Effector memory CD8-positive, alpha-beta T cell (primary cell): ENCODE measurements around the gene PGBD5.

Source experiments
- ATAC-seq: fragments of 150-1000 bp; cut with Tn5 transposase; replicated peaks from 2 replicates; pipeline ENCODE4 v1.10.0; 2021; ENCODE audit warnings: mild to moderate bottlenecking, moderate library complexity
- DNase-seq, 3 experiments: peaks; one replicate each; pipeline ENCODE4 v3.0.0; 2021
- H3K27ac Mint-ChIP-seq, 2 donors: one replicate each; pipeline ENCODE4 v1.8.0; 2022; ENCODE audit warnings: mild to moderate bottlenecking in 2 of 2, mixed read lengths in 2 of 2, moderate library complexity in 2 of 2
- H3K27me3 Mint-ChIP-seq, 2 donors: one replicate each; pipeline ENCODE4 v1.8.0; 2022; ENCODE audit warnings: mixed read lengths in 2 of 2
- H3K36me3 Mint-ChIP-seq: one replicate; pipeline ENCODE4 v1.8.0; 2022; ENCODE audit warnings: mild to moderate bottlenecking, moderate library complexity, mixed read lengths; ENCODE audit not compliant: insufficient read depth
- H3K4me1 Mint-ChIP-seq, 2 donors: one replicate each; pipeline ENCODE4 v1.8.0; 2022; ENCODE audit warnings: low read depth in 2 of 2, mixed read lengths in 2 of 2
- H3K4me3 Mint-ChIP-seq, 2 donors: one replicate each; pipeline ENCODE4 v1.8.0; 2022; ENCODE audit warnings: mild to moderate bottlenecking in 2 of 2, mixed read lengths in 2 of 2, moderate library complexity in 2 of 2
- H3K9me3 Mint-ChIP-seq, 2 donors: one replicate each; pipeline ENCODE4 v1.8.0; 2022; ENCODE audit warnings: mixed read lengths in 2 of 2

PGBD5 gene

DNA sequence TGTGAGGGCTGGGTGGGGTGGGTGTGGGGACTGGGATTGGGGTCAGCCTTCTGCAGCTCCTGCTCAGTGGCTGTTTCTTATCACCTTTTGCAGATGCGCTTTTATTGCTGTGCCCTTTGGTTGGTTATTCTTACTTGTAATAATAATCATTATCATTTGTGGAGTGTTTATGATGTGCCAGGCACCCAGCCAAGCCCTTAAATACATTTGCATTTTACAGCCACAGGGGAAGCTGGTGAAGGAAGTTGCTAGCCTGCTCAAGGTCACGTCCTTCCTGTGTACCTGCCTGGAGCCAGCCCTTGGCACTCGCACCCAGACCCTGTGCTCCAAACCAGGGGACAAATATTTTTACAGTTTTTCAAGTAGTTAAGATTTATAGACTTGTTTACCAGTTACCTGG lies 144.0 kb downstream of the PGBD5 start:
- DNase-seq (no peak), ATAC-seq (no peak)
- H3K4me3 Mint-ChIP-seq = no peak overlapping the region
- peaks cover 0 to 7% of the 10 kb centered on the region in 2 donors for H3K27me3 Mint-ChIP-seq
- peak overlapping the region in 1 of 2 donors; percentile 52 for H3K27ac Mint-ChIP-seq
- peaks cover 0 to 4% of the 10 kb centered on the region in 2 donors for H3K4me1 Mint-ChIP-seq
- peaks cover 23% of the 10 kb centered on the region for H3K36me3 Mint-ChIP-seq
- H3K9me3 Mint-ChIP-seq = no peaks in the 10 kb centered on the region

DNA sequence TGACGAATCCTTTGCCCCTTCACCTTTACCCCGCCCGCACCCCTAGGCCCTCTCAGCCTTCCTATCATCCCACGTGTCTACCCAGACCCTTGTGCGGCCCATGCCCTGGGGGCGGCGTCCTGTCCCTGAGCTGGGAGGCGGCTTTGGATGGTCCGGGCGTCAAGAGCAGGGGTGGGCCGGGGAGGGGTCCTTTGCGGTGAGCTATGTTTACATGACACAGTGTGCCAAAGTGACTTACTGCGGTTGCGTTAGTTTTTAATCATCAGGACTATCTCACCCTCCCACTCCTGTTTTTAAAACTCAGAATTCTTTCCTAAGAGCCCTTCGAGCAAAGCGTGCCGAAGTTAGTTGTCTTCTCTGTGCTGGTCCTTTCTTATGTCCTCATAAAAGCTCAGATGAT lies 144.6 kb downstream of the PGBD5 start:
- Mint-ChIP-seq H3K36me3 (peaks cover 29% of the 10 kb centered on the region), H3K4me1 (peaks cover 0 to 4% of the 10 kb centered on the region in 2 donors)
- no peak for ATAC-seq

DNA sequence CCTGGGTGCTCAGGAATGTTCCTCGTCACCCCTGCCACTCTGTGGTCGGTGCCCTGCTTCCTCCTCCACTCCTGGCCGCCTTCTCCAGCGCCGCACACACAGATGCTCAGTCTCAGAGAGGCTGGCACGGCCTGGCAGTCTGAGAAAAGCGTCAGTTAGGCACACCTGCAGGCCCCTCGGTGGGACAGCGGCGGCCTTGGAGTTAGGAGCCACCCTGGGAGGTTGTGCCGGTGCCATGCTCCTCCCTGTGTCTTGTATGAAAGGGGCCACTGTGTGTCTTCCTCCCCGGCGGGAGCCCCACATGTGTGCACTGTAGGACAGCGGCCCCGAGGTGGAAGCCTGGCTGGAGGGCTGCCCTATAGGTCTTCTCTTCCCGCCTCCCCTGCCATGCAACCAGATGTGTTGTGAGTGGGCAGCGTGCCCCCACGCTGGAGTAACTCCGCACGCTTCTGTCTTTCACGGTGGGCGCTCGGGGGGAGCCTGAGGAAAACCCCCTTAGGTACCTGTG lies 145.2 kb downstream of the PGBD5 start:
- H3K27ac Mint-ChIP-seq = no peak overlapping the region
- H3K27me3 Mint-ChIP-seq = no peaks in the 10 kb centered on the region
- no peak overlapping the region for H3K4me3 Mint-ChIP-seq
- peaks cover 31% of the 10 kb centered on the region for H3K36me3 Mint-ChIP-seq
- no peaks in the 10 kb centered on the region for H3K9me3 Mint-ChIP-seq
- ATAC-seq (no peak), DNase-seq (no peak)
- H3K4me1 Mint-ChIP-seq = peaks cover 0 to 4% of the 10 kb centered on the region in 2 donors

More for the DNA sequence above, 144.6 kb downstream of the PGBD5 start:
- Mint-ChIP-seq H3K9me3 (no peaks in the 10 kb centered on the region), H3K4me3 (no peak overlapping the region), H3K27me3 (peaks cover 0 to 1% of the 10 kb centered on the region in 2 donors), H3K27ac (peak overlapping the region in 1 of 2 donors; percentile 52)
- DNase-seq = no peak

DNA sequence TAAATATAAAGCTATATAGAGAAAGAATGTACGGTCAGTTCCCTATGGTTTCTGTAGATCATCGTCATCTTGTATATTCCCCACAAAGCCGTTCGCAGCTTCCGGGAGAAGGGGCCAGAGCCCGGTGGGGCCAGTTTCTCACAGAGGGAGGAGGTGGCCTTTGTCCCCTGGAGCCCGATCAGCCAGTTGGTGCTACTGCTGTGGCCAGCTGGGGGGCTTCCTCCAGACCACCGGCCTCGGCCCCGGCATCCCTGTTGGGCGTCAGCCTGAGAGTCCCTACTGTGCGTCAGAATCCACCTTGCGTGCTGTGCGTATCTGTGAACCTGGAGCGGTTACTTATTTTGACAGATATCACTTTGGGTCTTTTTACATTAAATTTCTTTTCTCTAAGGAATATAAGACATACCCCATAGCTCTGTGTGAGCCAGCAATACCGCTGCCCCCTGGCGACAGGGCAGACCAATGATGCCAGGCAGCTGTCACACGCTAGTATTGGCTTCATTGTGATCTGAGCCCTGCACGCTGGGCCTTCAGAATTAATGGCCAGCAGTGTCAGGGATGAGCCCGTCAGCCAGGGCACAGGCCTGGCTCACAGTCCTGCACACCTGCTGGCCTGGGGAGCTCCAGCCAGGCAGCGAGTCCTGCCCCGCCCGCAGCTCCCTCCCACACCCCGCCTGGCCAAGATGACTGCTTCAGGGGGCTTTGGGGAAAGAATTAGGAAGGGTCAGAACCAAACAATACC lies 145.9 kb downstream of the PGBD5 start:
- Mint-ChIP-seq H3K4me3 (no peak overlapping the region), H3K27me3 (no peaks in the 10 kb centered on the region), H3K36me3 (peaks cover 31% of the 10 kb centered on the region), H3K27ac (peak overlapping the region in 1 of 2 donors; percentile 38), H3K9me3 (no peaks in the 10 kb centered on the region), H3K4me1 (peaks cover 0 to 4% of the 10 kb centered on the region in 2 donors)
- DNase-seq (no peak), ATAC-seq (no peak)

DNA sequence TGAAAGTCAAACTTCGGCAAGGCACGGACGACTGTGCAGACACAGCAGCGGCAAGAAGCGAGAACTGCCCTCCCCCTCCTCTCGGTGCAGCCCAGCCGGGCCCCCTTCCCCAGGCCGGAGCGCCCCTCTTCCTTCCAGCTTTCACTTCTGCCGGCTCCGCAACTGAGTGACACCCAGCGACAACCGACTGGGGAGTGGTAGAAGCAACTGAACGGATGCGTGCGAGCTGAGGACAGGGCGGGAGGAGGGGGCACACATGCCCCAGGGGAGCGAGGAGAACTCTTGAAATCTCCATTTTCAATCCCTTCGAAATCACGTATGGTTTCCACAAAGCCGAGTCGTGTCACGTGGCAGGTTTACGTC lies 146.6 kb downstream of the PGBD5 start:
- Mint-ChIP-seq H3K9me3 (no peaks in the 10 kb centered on the region), H3K4me3 (no peak overlapping the region), H3K27ac (no peak overlapping the region), H3K27me3 (no peaks in the 10 kb centered on the region), H3K36me3 (peaks cover 31% of the 10 kb centered on the region), H3K4me1 (peaks cover 0 to 4% of the 10 kb centered on the region in 2 donors)
- ATAC-seq = no peak
- no peak for DNase-seq

DNA sequence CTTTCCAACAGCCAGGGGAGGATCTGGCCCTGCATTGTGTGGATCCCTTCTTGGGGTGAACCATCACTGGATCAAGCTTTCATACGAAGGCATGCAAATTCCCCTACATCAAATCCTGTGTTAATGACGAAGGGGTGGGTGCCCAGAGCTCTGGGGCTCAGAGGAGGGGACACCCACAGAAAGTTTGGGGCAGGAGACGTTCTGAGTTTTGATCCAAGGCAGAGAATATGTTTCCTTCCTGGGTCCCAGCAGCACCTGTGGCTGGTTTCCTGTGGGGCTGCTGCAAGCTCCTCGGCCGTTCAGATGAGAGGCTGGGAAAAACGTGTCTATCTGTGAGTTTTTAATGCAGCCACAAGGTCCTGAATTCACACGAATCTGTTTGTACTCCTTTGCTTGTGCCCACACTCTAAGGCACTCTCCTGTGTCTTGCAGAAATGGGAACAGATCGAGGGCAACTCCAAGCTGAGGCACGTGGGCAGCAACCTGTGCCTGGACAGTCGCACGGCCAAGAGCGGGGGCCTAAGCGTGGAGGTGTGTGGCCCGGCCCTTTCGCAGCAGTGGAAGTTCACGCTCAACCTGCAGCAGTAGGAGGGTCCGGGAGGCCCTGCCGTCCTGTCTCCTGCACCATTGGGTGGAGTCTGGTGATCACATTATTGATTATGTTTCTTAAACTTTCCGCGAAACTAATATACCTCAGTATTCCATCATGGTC lies 147.1 kb downstream of the PGBD5 start:
- no peaks in the 10 kb centered on the region for H3K9me3 Mint-ChIP-seq
- H3K27ac Mint-ChIP-seq = no peak overlapping the region
- no peak for DNase-seq
- peaks cover 31% of the 10 kb centered on the region for H3K36me3 Mint-ChIP-seq
- no peak for ATAC-seq
- H3K4me1 Mint-ChIP-seq = peaks cover 0 to 4% of the 10 kb centered on the region in 2 donors
- no peaks in the 10 kb centered on the region for H3K27me3 Mint-ChIP-seq
- no peak overlapping the region for H3K4me3 Mint-ChIP-seq

DNA sequence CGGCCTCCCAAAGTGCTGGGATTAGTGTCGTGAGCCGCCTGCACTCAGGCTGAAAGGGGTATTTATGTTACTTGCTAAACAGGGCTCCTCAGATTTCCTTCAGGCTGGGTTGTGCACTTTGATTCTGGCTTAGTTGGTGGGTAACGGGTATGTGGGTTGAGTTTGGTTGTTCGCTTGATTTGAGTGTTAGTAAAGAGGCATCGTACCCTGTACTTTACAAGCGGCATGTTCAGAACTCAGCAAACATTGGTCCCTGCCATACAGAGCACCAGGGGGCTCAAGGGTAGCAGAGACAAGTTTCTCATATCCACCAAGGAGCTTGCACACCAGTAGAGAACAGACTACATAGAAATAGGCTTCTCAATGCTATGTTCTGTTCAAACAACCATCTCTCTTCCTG lies 147.8 kb downstream of the PGBD5 start:
- Mint-ChIP-seq H3K4me1 (peaks cover 0 to 6% of the 10 kb centered on the region in 2 donors), H3K4me3 (no peak overlapping the region), H3K27me3 (no peaks in the 10 kb centered on the region), H3K27ac (no peak overlapping the region), H3K36me3 (peaks cover 29% of the 10 kb centered on the region), H3K9me3 (no peaks in the 10 kb centered on the region)
- DNase-seq (no peak), ATAC-seq (no peak)

DNA sequence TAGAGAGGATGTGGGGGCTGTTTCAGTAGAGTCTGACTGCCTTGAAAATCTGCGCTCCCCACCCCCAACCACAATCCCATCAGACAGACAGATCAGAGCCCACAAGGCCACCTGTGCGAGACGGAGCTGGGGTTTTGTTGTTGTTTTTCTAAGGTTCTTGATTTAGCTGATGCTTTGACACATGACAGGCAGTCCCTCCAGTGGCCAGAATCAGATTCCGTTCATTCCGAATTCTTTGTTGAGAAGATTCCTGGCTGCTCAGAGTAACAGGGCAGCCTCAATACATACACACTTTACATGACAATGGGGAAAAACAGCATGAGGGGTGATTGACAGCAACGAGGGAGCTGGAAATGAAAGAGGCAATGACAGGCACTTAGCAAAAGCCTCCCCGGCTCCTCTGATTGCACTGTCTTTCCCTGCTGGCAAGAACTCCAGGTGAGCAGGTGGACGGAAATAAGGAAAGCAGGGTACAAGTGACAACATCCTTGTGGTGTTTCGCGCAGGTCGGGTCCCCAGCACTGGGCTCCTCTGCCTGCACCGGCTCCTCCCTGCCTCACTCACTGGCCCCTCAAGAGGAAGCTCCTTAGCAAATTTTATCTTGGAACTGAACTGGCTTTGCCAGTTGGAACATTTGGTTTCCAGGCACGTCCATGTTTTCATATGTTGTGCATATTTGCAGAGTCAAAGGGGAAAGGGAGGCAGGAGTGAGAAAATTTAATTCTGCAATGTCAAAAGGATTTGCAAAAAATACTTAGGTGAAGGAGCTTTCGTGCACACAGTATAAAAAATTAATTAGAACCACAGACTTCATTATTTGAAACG lies 148.7 kb downstream of the PGBD5 start:
- H3K27ac Mint-ChIP-seq = peak overlapping the region; percentile 16 to 83
- H3K36me3 Mint-ChIP-seq = peaks cover 23% of the 10 kb centered on the region
- H3K4me1 Mint-ChIP-seq = peaks cover 0 to 6% of the 10 kb centered on the region in 2 donors
- H3K4me3 Mint-ChIP-seq = no peak overlapping the region
- no peak for DNase-seq
- H3K9me3 Mint-ChIP-seq = no peaks in the 10 kb centered on the region
- H3K27me3 Mint-ChIP-seq = no peaks in the 10 kb centered on the region
- no peak for ATAC-seq

DNA sequence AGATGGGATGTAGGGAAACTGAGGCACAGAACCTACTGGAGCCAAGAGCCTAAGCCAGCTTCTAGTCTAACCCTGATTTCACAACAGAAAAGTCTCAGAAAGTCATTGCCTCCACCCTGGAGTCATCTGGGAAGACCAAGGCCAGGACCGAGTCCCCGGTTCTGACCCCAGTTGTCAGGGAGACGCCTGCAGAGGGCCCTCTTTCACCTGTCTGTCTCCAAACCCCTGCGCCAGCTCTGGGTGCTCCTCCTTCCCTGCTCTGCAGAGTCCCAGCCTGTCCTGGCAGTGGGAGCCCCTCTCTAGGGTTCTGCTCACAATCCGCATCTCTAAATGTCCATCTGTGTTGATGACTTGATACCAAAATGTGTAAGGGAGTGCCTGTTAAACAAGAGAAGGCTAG lies 149.7 kb downstream of the PGBD5 start:
- DNase-seq = no peak
- Mint-ChIP-seq H3K27me3 (no peaks in the 10 kb centered on the region), H3K9me3 (no peaks in the 10 kb centered on the region), H3K27ac (peak overlapping the region in 1 of 2 donors; percentile 83), H3K4me3 (no peak overlapping the region), H3K4me1 (peaks cover 0 to 4% of the 10 kb centered on the region in 2 donors), H3K36me3 (peaks cover 23% of the 10 kb centered on the region)
- ATAC-seq = no peak

DNA sequence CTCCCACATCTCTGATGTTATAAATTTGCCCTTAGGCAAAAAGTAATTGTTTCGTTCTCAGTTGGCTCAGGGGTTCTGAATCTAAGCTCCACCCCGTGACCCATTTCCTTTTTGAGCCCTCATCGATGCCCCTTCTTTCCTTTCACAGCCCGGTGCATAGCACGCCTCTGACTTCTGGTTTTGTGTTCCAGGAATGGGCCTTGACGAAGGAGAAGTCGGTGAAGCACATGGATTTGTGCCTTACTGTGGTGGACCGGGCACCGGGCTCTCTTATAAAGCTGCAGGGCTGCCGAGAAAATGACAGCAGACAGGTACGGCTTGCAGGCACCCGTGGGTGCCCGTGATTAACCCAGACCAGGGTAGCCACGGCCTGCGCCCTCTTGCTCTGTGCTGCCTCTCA lies 151.9 kb downstream of the PGBD5 start:
- Mint-ChIP-seq H3K9me3 (no peaks in the 10 kb centered on the region), H3K36me3 (peaks cover 14% of the 10 kb centered on the region), H3K4me3 (peak overlapping the region; percentile 32 to 53), H3K27ac (peak overlapping the region in 1 of 2 donors; percentile 69), H3K27me3 (no peaks in the 10 kb centered on the region), H3K4me1 (peaks cover 0 to 9% of the 10 kb centered on the region in 2 donors)
- ATAC-seq (no peak), DNase-seq (no peak)

DNA sequence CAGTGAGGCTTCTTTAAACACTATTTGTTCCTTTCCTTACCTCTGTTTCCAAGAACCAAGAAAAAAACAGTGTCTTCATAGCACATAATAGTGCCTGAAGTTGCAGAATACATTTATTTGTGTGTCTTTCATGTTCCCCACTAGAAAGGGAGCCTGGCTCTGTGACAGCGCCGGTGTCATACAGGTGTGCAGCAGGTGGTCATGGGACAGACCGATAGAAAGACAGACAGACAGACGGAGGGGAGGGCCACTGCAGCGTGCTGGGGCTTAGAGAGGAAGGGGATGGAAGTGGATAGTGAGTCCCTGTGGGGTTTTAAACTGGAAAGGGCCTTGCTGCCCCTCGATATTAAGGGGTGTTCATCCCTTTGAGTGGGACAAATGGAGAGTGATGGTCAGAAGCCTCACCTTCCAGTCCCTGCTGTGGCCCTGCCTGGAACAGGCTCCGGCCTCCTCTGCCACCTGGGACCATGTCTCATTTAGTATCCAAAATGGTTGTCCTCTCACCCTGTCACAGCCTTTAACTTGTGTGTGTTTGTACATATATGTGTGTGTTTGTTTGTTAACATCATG lies 152.9 kb downstream of the PGBD5 start:
- Mint-ChIP-seq H3K4me1 (peaks cover 0 to 9% of the 10 kb centered on the region in 2 donors), H3K4me3 (peak overlapping the region in 1 of 2 donors; percentile 3), H3K9me3 (no peaks in the 10 kb centered on the region), H3K27ac (no peak overlapping the region), H3K36me3 (peaks cover 10% of the 10 kb centered on the region), H3K27me3 (no peaks in the 10 kb centered on the region)
- no peak for DNase-seq
- no peak for ATAC-seq

DNA sequence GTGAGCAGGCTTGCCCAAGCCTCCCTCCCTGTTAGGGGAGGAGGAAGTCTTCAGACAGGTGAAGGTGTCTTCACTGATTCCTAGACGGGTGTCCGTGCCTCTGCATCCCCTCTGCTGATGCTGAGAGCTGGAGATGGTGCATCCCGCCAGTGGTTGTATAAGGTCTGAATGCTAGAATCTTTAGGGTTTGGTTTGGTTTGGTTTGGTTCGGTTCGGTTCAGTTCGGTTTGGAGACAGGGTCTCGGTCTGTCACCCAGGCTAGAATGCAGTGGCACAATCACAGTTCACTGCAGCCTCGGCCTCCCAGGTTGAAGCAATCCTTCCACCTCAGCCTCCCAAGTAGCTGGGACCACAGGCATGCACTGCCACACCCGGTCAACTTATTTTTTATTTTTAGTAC lies 153.6 kb downstream of the PGBD5 start:
- peaks cover 0 to 9% of the 10 kb centered on the region in 2 donors for H3K4me1 Mint-ChIP-seq
- no peak overlapping the region for H3K4me3 Mint-ChIP-seq
- H3K9me3 Mint-ChIP-seq = no peaks in the 10 kb centered on the region

More for the DNA sequence above, 153.6 kb downstream of the PGBD5 start:
- peaks cover 11% of the 10 kb centered on the region for H3K36me3 Mint-ChIP-seq
- no peak overlapping the region for H3K27ac Mint-ChIP-seq
- DNase-seq (no peak), ATAC-seq (no peak)
- H3K27me3 Mint-ChIP-seq = no peaks in the 10 kb centered on the region
